Prostate gland (tissue), 2 donors: ENCODE data around the gene ARMC7. TPM values are rescaled to one million over a fixed set of nuclear protein-coding genes. Genes with fewer than 3 reads are reported as not detected.

ENCODE experiments used
- DNase-seq: peaks from one replicate; pipeline ENCODE4 v3.0.0-alpha.2; 2019; ENCODE audit warnings: low spot score
- H3K27ac ChIP-seq, 2 donors: fragments of 200-600 bp; sonication (generic); 2 replicates each; pipeline ENCODE4 v1.5.1; 2017 to 2019
- H3K27me3 ChIP-seq: fragments of 200-600 bp; sonication (generic); replicated peaks from 2 replicates; pipeline ENCODE4 v1.5.1; 2019; ENCODE audit not compliant: insufficient read depth
- H3K36me3 ChIP-seq, 2 donors: fragments of 200-600 bp; sonication (generic); 1 replicate in 1 of 2; 2 replicates in 1 of 2; pipeline versions ENCODE4 v1.5.1 to v1.8.1; 2017 to 2019
- H3K4me1 ChIP-seq: fragments of 200-600 bp; sonication (generic); replicated peaks from 2 replicates; pipeline ENCODE4 v1.5.1; 2019
- H3K4me3 ChIP-seq, 2 donors: fragments of 200-600 bp; sonication (generic); 2 replicates each; pipeline ENCODE4 v1.5.1; 2017 to 2019
- H3K9me3 ChIP-seq: fragments of 200-600 bp; sonication (generic); 2 replicates; pipeline ENCODE4 v1.5.1; 2017
- POLR2A ChIP-seq: fragments of 450-650 bp; IDR thresholded peaks from one replicate; pipeline ENCODE4 v1.6.1; 2016; ENCODE audit warnings: antibody characterized with exemption, mild to moderate bottlenecking
- POLR2AphosphoS5 ChIP-seq: sonication (generic); formaldehyde crosslinking; IDR thresholded peaks from one replicate; pipeline ENCODE4 v1.6.1; 2017; ENCODE audit warnings: antibody characterized with exemption
- WGBS: methylation state at CpG from one replicate; pipeline ENCODE4 v1.1.5; 2018; 5-methylcytosine and 5-hydroxymethylcytosine counted together
- intact Hi-C: fragments of 100-400 bp; cut with DNase I; formaldehyde crosslinking; loops from one replicate; pipeline ENCODE4 v1.14.2; 2022
- total RNA-seq, 2 donors: library from RNA; depleted of rRNA; stranded (reverse); fragments of >200 nt; gene quantifications; one replicate each; pipeline ENCODE4 v1.1.0, GENCODE V29; 2016
- TF ChIP-seq, protein P1 (sequence below), 4 experiments: fragments of 200-600 bp in 2 of 4; fragments of 450-650 bp in 2 of 4; sonication (generic) in 2 of 4; IDR thresholded peaks; 1 replicate in 3 of 4; 2 replicates in 1 of 4; pipeline ENCODE4 v1.5.1; 2016 to 2019; ENCODE audit warnings: antibody characterized with exemption in 4 of 4, mild to moderate bottlenecking in 2 of 4, moderate library complexity in 2 of 4

The ARMC7 gene
- total RNA-seq, 2 donors from 2014 or later = 13.6 to 15.1 TPM

DNA sequence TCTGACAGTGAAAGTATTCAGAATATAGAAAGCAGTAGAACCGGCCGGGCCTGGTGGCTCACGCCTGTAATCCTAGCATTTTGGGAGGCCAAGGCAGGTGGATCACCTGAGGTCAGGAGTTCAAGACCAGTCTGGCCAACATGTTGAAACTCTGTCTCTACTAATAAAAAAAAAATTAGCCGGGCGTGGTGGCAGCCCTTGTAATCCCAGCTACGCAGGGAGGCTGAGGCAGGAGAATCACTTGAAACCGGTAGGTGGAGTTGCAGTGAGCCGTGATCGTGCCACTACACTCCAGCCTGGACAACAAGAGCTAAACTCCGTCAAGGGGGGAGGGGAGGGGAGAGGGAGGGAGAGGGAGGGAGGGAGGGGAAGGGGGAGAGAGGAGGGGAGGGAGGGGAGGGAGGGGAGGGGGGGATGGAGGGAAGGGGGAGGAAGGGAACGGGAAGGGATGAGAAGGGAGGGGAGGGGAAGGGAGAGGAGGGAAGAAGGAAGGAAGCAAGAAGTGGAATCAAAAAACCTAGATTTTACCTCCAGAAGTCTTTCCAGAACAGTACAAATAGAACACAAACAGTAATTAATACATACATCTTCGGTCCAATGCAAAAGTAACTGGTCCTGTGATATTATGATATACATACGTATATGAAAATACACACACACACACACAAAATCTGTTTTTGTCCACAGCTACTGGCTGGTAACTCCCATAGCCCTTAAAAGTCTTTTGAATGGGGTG is 32.6 kb downstream of the ARMC7 start:
- no peaks in the 10 kb centered on the region for H3K4me1 ChIP-seq
- H3K36me3 ChIP-seq = peaks cover 0 to 3% of the 10 kb centered on the region in 2 donors
- H3K27me3 ChIP-seq = no peaks in the 10 kb centered on the region
- H3K9me3 ChIP-seq = no peaks in the 10 kb centered on the region
- no peak overlapping the region for H3K27ac ChIP-seq
- intact Hi-C loops = no loop called here
- DNase-seq = no peak
- no peak overlapping the region for H3K4me3 ChIP-seq
- TF ChIP-seq POLR2A (no peak), POLR2AphosphoS5 (no peak)
- TF ChIP-seq, protein P1, sequence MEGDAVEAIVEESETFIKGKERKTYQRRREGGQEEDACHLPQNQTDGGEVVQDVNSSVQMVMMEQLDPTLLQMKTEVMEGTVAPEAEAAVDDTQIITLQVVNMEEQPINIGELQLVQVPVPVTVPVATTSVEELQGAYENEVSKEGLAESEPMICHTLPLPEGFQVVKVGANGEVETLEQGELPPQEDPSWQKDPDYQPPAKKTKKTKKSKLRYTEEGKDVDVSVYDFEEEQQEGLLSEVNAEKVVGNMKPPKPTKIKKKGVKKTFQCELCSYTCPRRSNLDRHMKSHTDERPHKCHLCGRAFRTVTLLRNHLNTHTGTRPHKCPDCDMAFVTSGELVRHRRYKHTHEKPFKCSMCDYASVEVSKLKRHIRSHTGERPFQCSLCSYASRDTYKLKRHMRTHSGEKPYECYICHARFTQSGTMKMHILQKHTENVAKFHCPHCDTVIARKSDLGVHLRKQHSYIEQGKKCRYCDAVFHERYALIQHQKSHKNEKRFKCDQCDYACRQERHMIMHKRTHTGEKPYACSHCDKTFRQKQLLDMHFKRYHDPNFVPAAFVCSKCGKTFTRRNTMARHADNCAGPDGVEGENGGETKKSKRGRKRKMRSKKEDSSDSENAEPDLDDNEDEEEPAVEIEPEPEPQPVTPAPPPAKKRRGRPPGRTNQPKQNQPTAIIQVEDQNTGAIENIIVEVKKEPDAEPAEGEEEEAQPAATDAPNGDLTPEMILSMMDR (IDR thresholded peaks at IDR 0.05) = no peak
- WGBS = 67% methylated on average over 13 of the region's 13 CpGs

DNA sequence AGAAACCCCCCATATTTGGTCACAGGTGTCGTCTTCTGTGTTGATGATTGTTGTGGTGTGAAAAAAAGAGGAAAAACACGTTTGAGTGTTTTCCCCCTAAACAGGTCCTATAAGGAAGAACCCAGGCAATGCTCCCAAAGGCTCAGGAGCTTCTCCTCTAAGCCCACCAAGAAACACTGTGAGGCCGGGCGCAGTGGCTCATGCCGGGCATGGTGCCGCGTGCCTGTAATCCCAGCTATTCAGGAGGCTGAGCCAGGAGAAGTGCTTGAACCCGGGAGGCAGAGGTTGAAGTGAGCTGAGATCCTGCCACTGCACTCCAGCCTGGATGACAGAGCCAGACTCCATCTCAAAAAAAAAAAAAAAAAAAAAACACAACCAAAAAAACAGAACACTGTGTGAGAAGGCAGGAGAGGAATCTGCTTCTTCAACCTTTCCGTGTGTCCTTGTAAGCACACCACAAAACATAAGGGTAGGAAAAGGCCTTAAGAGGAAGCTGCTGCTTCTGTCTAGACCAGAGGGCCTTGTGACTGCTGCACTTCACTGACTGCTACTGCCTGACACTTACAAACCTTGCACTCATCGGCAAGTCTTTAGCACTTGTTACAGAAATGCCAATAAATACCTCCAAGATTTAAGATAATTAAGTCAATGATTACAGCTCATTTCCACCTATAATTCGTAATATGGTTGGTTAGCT is 35.2 kb downstream of the ARMC7 start:
- H3K36me3 ChIP-seq = peaks cover 0 to 3% of the 10 kb centered on the region in 2 donors
- TF ChIP-seq POLR2A = no peak
- DNase-seq = no peak
- H3K4me3 ChIP-seq = no peak overlapping the region
- 83% methylated on average over 11 of the region's 11 CpGs for WGBS
- H3K4me1 ChIP-seq = no peaks in the 10 kb centered on the region
- no peaks in the 10 kb centered on the region for H3K27me3 ChIP-seq
- intact Hi-C loops = no loop called here
- H3K27ac ChIP-seq = no peak overlapping the region
- H3K9me3 ChIP-seq = no peaks in the 10 kb centered on the region

DNA sequence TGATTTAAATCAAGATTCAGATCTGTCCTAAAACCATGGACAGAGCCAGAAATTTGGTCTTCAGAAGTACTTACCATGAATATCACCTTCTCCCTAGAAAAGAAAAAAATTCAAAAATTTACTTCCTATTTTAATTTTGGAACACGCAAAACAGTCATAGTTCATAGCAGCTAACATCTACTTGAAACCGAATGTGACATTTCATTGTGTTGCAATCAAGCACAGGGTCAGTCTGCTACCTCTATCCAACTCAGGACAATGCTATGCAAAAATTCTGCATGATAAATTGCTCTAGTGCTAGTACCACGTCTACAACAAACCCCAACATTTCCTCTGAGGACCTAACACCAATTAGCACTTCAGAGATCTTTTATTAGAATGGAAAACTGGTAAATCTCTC is 36.8 kb downstream of the ARMC7 start:
- TF ChIP-seq, protein P1 (IDR thresholded peaks at IDR 0.05) = no peak
- TF ChIP-seq POLR2AphosphoS5 (no peak), POLR2A (no peak)
- DNase-seq = no peak
- H3K4me1 ChIP-seq = no peaks in the 10 kb centered on the region
- intact Hi-C loops = no loop called here
- 88% methylated on average over 3 of the region's 3 CpGs for WGBS
- no peaks in the 10 kb centered on the region for H3K27me3 ChIP-seq
- no peak overlapping the region for H3K27ac ChIP-seq
- H3K4me3 ChIP-seq = no peak overlapping the region
- peaks cover 0 to 3% of the 10 kb centered on the region in 2 donors for H3K36me3 ChIP-seq
- H3K9me3 ChIP-seq = no peaks in the 10 kb centered on the region

DNA sequence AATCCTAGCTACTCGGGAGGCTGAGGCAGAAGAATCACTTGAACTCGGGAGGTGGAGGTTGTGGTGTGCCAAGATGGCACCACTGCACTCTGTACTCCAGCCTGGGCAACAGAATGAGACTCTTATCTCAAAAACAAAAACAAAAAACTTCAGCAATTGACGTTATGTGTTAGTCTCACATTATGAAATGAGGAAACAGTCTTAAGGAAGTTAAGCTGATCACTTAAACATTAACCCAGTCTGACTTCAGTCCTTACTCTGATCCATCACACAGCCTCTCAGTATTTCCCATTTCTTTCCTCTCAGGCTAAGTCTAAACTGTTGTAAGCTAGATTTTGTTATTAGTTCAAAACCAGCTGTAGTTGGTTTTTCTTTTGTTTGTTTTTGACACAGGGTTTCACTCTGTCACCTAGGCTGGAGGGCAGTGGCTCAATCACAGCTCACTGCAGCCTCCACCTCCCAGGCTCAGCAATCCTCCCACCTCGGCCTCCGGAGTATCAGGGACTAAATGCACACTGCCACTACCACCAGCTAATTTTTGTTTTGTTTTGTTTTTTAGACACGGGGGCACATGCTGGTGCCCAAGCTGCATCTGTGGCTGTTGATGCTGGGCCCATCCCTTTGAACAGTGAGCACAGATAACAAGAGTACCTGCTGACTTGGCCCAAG is 38.2 kb downstream of the ARMC7 start:
- Histone ChIP-seq H3K9me3 (no peaks in the 10 kb centered on the region), H3K4me3 (no peak overlapping the region), H3K27ac (no peak overlapping the region), H3K4me1 (peaks cover 6% of the 10 kb centered on the region), H3K27me3 (no peaks in the 10 kb centered on the region), H3K36me3 (peaks cover 0 to 3% of the 10 kb centered on the region in 2 donors)
- intact Hi-C loops = no loop called here
- 90% methylated on average over 6 of the region's 6 CpGs for WGBS
- no peak for DNase-seq
- TF ChIP-seq, protein P1 (IDR thresholded peaks at IDR 0.05) = no peak
- TF ChIP-seq POLR2A (no peak), POLR2AphosphoS5 (no peak)

DNA sequence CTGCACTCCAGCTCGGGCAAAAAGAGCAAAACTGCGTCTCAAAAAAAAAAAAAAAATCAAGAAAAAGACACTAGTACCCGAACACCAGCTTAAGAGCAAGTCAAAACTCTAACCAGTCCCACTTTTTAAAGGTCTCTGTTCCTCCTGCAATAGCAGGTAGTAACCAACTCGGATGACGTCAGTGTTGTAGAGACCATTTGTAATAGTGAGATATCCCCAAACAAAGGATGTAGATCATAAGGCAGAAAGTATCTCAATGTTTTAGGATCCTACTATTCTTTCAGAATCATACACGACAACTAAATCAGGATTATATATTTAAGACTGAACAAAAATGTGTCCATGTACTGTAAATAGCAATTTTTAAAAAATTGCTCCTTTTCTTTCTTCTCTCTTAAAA is 42.2 kb downstream of the ARMC7 start:
- peaks cover 0 to 3% of the 10 kb centered on the region in 2 donors for H3K36me3 ChIP-seq
- H3K4me1 ChIP-seq = peaks cover 7% of the 10 kb centered on the region
- 88% methylated on average over 6 of the region's 6 CpGs for WGBS
- DNase-seq = no peak
- H3K27me3 ChIP-seq = no peaks in the 10 kb centered on the region
- H3K9me3 ChIP-seq = no peaks in the 10 kb centered on the region
- TF ChIP-seq POLR2A (no peak), POLR2AphosphoS5 (no peak)
- TF ChIP-seq, protein P1 (IDR thresholded peaks at IDR 0.05) = no peak
- intact Hi-C loops = no loop called here
- H3K27ac ChIP-seq = no peak overlapping the region
- H3K4me3 ChIP-seq = no peak overlapping the region
